PC-3 (cell line): ENCODE results near the gene PANK4.

Source experiments
- EZH2 ChIP-seq: fragments of 300-600 bp; sonication (generic); IDR thresholded peaks from one replicate; pipeline ENCODE4 v1.6.1; 2017; ENCODE audit warnings: antibody characterized with exemption, mild to moderate bottlenecking, low read length; ENCODE audit not compliant: unreplicated experiment
- EZH2phosphoT487 ChIP-seq: fragments of 300-600 bp; sonication (generic); IDR thresholded peaks from 2 replicates; pipeline ENCODE4 v1.6.1; 2018; ENCODE audit warnings: mild to moderate bottlenecking, antibody characterized with exemption, low read length, borderline replicate concordance
- TF ChIP-seq, protein P1 (sequence below): fragments of 300-600 bp; sonication (generic); conservative IDR thresholded peaks from 2 replicates; pipeline ENCODE4 v1.5.1; 2017; ENCODE audit warnings: antibody characterized with exemption, low read depth, mild to moderate bottlenecking, low read length

- TF ChIP-seq, protein P1, sequence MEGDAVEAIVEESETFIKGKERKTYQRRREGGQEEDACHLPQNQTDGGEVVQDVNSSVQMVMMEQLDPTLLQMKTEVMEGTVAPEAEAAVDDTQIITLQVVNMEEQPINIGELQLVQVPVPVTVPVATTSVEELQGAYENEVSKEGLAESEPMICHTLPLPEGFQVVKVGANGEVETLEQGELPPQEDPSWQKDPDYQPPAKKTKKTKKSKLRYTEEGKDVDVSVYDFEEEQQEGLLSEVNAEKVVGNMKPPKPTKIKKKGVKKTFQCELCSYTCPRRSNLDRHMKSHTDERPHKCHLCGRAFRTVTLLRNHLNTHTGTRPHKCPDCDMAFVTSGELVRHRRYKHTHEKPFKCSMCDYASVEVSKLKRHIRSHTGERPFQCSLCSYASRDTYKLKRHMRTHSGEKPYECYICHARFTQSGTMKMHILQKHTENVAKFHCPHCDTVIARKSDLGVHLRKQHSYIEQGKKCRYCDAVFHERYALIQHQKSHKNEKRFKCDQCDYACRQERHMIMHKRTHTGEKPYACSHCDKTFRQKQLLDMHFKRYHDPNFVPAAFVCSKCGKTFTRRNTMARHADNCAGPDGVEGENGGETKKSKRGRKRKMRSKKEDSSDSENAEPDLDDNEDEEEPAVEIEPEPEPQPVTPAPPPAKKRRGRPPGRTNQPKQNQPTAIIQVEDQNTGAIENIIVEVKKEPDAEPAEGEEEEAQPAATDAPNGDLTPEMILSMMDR: no peak
- TF ChIP-seq EZH2phosphoT487 (no peak), EZH2 (no peak)
Observed at GRCh38 chr1:2470290-2471158, 55.9 kb downstream of the PANK4 start.
